Gastroesophageal sphincter (tissue), 4 donors: ENCODE measurements around the gene HPS3. TPM values are rescaled to one million over a fixed set of nuclear protein-coding genes. Genes with fewer than 3 reads are reported as not detected.

Source experiments
- ATAC-seq: fragments of 150-250 bp; one replicate; pipeline ENCODE4 v1.9.1; 2016; ENCODE audit warnings: mild to moderate bottlenecking, moderate library complexity
- H3K27ac ChIP-seq, 4 donors: fragments of 200-600 bp; sonication (generic) in 3 of 4; 1 replicate in 3 of 4; 2 replicates in 1 of 4; pipeline ENCODE4 v1.5.1; 2016 to 2019
- H3K27me3 ChIP-seq: fragments of 200-600 bp; sonication (generic); one replicate; pipeline ENCODE4 v1.5.1; 2019
- H3K36me3 ChIP-seq, 2 donors: fragments of 200-600 bp; sonication (generic); one replicate each; pipeline ENCODE4 v1.5.1; 2019; ENCODE audit warnings: control low read depth in 1 of 2
- H3K4me1 ChIP-seq, 3 donors: fragments of 200-600 bp; sonication (generic); 1 replicate in 2 of 3; 2 replicates in 1 of 3; pipeline ENCODE4 v1.5.1; 2016 to 2019; ENCODE audit warnings: control low read depth in 2 of 3
- H3K4me3 ChIP-seq, 2 donors: fragments of 200-600 bp; sonication (generic); one replicate each; pipeline ENCODE4 v1.5.1; 2019; ENCODE audit warnings: mild to moderate bottlenecking in 1 of 2, moderate library complexity in 1 of 2
- H3K9me3 ChIP-seq, 3 donors: fragments of 200-600 bp; sonication (generic); one replicate each; pipeline ENCODE4 v1.5.1; 2017 to 2019; ENCODE audit warnings: control low read depth in 2 of 3
- CTCF ChIP-seq, 4 experiments: fragments of 200-600 bp in 2 of 4; fragments of 450-650 bp in 2 of 4; sonication (generic) in 1 of 4; IDR thresholded peaks; one replicate each; pipeline ENCODE4 v1.5.1; 2017 to 2019; ENCODE audit warnings: antibody characterized with exemption in 4 of 4, mild to moderate bottlenecking in 2 of 4, moderate library complexity in 2 of 4
- EP300 ChIP-seq: sonication (generic); formaldehyde crosslinking; IDR thresholded peaks from one replicate; pipeline ENCODE4 v1.6.1; 2017; ENCODE audit warnings: antibody characterized with exemption, mild to moderate bottlenecking
- POLR2A ChIP-seq, 2 donors: fragments of 450-650 bp; IDR thresholded peaks; one replicate each; pipeline ENCODE4 v1.6.1; 2017; ENCODE audit warnings: antibody characterized with exemption in 2 of 2, mild to moderate bottlenecking in 2 of 2, moderate library complexity in 1 of 2
- POLR2AphosphoS5 ChIP-seq: sonication (generic); formaldehyde crosslinking; IDR thresholded peaks from one replicate; pipeline ENCODE4 v1.6.1; 2017; ENCODE audit warnings: antibody characterized with exemption
- WGBS, 2 donors: methylation state at CpG; one replicate each; pipeline ENCODE4 v1.1.5; 2018; ENCODE audit warnings: low coverage in 1 of 2; 5-methylcytosine and 5-hydroxymethylcytosine counted together
- total RNA-seq, 4 donors: library from RNA; depleted of rRNA; stranded (reverse); fragments of >200 nt; gene quantifications; one replicate each; pipeline ENCODE4 v1.1.0, GENCODE V29; 2016

HPS3 gene
- 10 to 100 TPM; 13.7 to 18.3 (median 14.7) TPM for total RNA-seq

GRCh38 chr3:149129326-149130205 is at the start of gene HPS3:
HPS3 (plus strand) TSS chr3:149129638; CDS start chr3:149129724, 86 bp downstream.
- ATAC-seq, result peak; percentile 98
- no peaks in the 10 kb centered on the region for H3K27me3 ChIP-seq
- H3K36me3 ChIP-seq, result no peaks in the 10 kb centered on the region
- H3K27ac ChIP-seq, result peak within 1 kb of the TSS; percentile 68 to 92 (median 86)
- WGBS, 2 donors, result 0 to 2% methylated on average over 2 to 7 of the region's 84 CpGs
- H3K4me3 ChIP-seq, result peak within 1 kb of the TSS; percentile 93 to 95
- TF ChIP-seq POLR2A (IDR thresholded peaks at IDR 0.05) (peak; percentile 87), POLR2AphosphoS5 (peak; percentile 95), CTCF (IDR thresholded peaks at IDR 0.05) (peak in 2 of 4 experiments; percentile 10 to 14), EP300 (no peak)
- no peaks in the 10 kb centered on the region for H3K9me3 ChIP-seq
- peaks cover 0 to 47% (median 5%) of the 10 kb centered on the region in 3 donors for H3K4me1 ChIP-seq

GRCh38 chr3:149080011-149080698 is 49.3 kb upstream of the HPS3 start:
- WGBS, 2 donors, result 92 to 97% methylated on average over 3 of the region's 3 CpGs
- no peak for ATAC-seq
- Histone ChIP-seq H3K27ac (no peak overlapping the region), H3K4me1 (peaks cover 0 to 21% (median 3%) of the 10 kb centered on the region in 3 donors), H3K4me3 (no peak overlapping the region), H3K27me3 (no peaks in the 10 kb centered on the region), H3K36me3 (peaks cover 0 to 16% of the 10 kb centered on the region in 2 donors), H3K9me3 (no peaks in the 10 kb centered on the region)
- TF ChIP-seq POLR2A (IDR thresholded peaks at IDR 0.05) (no peak), CTCF (IDR thresholded peaks at IDR 0.05) (no peak)

- H3K4me1 ChIP-seq, result peaks cover 0 to 26% (median 6%) of the 10 kb centered on the region in 3 donors
- H3K27me3 ChIP-seq, result no peaks in the 10 kb centered on the region
- H3K27ac ChIP-seq, result no peak overlapping the region
- no peaks in the 10 kb centered on the region for H3K9me3 ChIP-seq
- no peak for TF ChIP-seq EP300
- TF ChIP-seq POLR2A (IDR thresholded peaks at IDR 0.05), result no peak
- TF ChIP-seq POLR2AphosphoS5, result no peak
- no peak for TF ChIP-seq CTCF (IDR thresholded peaks at IDR 0.05)
- ATAC-seq, result no peak
- WGBS, 2 donors, result 92 to 100% methylated on average over 2 of the region's 2 CpGs
- peaks cover 0 to 11% of the 10 kb centered on the region in 2 donors for H3K36me3 ChIP-seq
- no peak overlapping the region for H3K4me3 ChIP-seq
These were observed 48.7 kb upstream of the HPS3 start for GRCh38 chr3:149080699-149081091.

- Histone ChIP-seq H3K4me3 (no peak overlapping the region), H3K9me3 (no peaks in the 10 kb centered on the region), H3K27ac (no peak overlapping the region), H3K36me3 (peaks cover 0 to 10% of the 10 kb centered on the region in 2 donors), H3K27me3 (no peaks in the 10 kb centered on the region), H3K4me1 (peaks cover 0 to 30% (median 6%) of the 10 kb centered on the region in 3 donors)
- ATAC-seq, result no peak
- TF ChIP-seq CTCF (IDR thresholded peaks at IDR 0.05) (no peak), EP300 (no peak), POLR2A (IDR thresholded peaks at IDR 0.05) (no peak), POLR2AphosphoS5 (no peak)
- WGBS, 2 donors, result 87 to 100% methylated on average over 1 of the region's 1 CpG
These were observed 47.7 kb upstream of the HPS3 start for GRCh38 chr3:149081772-149082171.
